ENCODE data around the gene CES3. TPM values are rescaled to one million over a fixed set of nuclear protein-coding genes. Genes with fewer than 3 reads are reported as not detected.

CES3 gene
- total and polyA plus RNA-seq, 2 donors (not counting 3 experiments of a cell fraction or from before 2014, with no cell fraction given), result 0.10 TPM; not detected in 1

DNA sequence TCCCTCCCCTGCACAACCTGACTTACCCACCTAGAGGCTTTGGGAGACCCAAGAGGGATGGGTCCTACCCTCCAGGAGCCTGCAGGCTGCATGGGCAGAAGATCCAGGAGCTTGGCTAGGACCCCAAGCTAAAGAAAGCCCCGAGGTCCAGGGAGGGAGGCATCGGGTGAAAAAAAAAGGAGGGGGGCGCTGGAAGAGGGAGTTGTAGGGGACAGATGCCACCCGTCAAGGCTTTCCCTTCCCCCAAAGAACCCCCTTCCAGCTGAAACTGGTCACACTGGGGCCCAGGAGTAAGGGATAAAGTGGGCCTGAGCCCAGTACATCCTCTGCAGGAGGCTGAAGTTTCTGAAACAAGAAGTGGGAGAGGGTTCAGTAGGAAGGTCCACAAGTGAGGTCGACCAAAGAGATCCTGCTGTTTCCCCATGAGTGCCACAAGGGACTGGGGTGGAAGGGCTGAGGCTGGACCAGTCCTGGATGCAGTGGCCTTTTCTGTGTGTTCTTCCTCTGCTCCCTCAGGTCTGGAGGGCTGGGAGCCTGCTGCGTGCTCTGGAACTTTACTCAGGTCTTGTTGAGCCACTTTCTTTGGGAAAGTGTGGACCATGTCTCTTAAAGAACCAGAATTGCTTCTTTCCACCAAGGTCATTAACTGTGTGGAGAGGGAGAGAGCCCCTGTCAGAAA is 53.7 kb downstream of the CES3 start:
- DNase-seq (ENCODE audit: low read depth, low spot score), result no peak
- H3K9me1 ChIP-seq (replicated peaks; ENCODE audit: control insufficient read depth, extremely low read depth, insufficient read depth, low read length), result no peaks in the 10 kb centered on the region
- no peak for FAIRE-seq
- H3K9me3 ChIP-seq (replicated peaks; ENCODE audit: control insufficient read depth, insufficient read depth, low read length), result no peaks in the 10 kb centered on the region
- H3K27me3 ChIP-seq (ENCODE audit: control insufficient read depth in 2 of 2, insufficient read depth in 2 of 2, low read length in 2 of 2), result no peaks in the 10 kb centered on the region
- no peaks in the 10 kb centered on the region for H4K20me1 ChIP-seq (replicated peaks; ENCODE audit: control insufficient read depth, extremely low read depth, insufficient read depth, low read length)
- ChIA-PET POLR2A (no interaction called here), CTCF (interaction anchor here (0.6 to 9.1 kb wide), 12 partner anchors 13 to 170 kb away, joined by 3 to 302 read pairs (median 10); partner anchors contain the start of genes B3GNT9, CES3, FBXL8 and TRADD)
- H3K9ac ChIP-seq (replicated peaks; ENCODE audit: extremely low read depth, insufficient read depth, low read length), result peak overlapping the region; percentile 38
- H3K36me3 ChIP-seq (ENCODE audit: control insufficient read depth in 2 of 2, extremely low read depth in 1 of 2, insufficient read depth in 2 of 2, low read length in 2 of 2), result no peaks in the 10 kb centered on the region
- no peak overlapping the region for H3K4me3 ChIP-seq (replicated peaks in 1 of 3; ENCODE audit: insufficient read depth in 1 of 3, low read depth in 1 of 3, low read length in 3 of 3)
- TF ChIP-seq FOS (IDR thresholded peaks at IDR 0.05; ENCODE audit: borderline replicate concordance, insufficient read depth, low read length) (no peak), JUN (IDR thresholded peaks at IDR 0.05; ENCODE audit: borderline replicate concordance, insufficient read depth, insufficient read length, low read depth) (no peak), POLR2A (IDR thresholded peaks at IDR 0.05; ENCODE audit: low read depth, low read length) (no peak), EZH2 (IDR thresholded peaks at IDR 0.05; ENCODE audit: borderline replicate concordance, low read depth, low read length, severe bottlenecking) (no peak), MYC (IDR thresholded peaks at IDR 0.05; ENCODE audit: low read depth, low read length) (no peak)
- peak overlapping the region; percentile 32 for H2AFZ ChIP-seq (ENCODE audit: low read depth, low read length)
- dilution Hi-C loops (cut with MboI; ENCODE audit: extremely low pct_ligation_motif_present, low sequenced_read_pairs) (no loop called here), intact Hi-C loops (cut with micrococcal nuclease) (loop anchor here (5.0 kb wide), 1 partner anchor 37 kb away; no protein-coding TSS in a partner anchor)
- no TSS peak for BruUV-seq (replicated peaks)
- H3K4me1 ChIP-seq (ENCODE audit: control insufficient read depth, extremely low read depth, insufficient read depth, low read length), result no peaks in the 10 kb centered on the region
- no peaks in the 10 kb centered on the region for H3K79me2 ChIP-seq (ENCODE audit: control insufficient read depth, insufficient read depth, low read length)
- no peak overlapping the region for H3K27ac ChIP-seq (ENCODE audit: insufficient read depth, low read depth, low read length)
- H3K4me2 ChIP-seq (ENCODE audit: insufficient read depth, low read length), result peak overlapping the region; percentile 37

DNA sequence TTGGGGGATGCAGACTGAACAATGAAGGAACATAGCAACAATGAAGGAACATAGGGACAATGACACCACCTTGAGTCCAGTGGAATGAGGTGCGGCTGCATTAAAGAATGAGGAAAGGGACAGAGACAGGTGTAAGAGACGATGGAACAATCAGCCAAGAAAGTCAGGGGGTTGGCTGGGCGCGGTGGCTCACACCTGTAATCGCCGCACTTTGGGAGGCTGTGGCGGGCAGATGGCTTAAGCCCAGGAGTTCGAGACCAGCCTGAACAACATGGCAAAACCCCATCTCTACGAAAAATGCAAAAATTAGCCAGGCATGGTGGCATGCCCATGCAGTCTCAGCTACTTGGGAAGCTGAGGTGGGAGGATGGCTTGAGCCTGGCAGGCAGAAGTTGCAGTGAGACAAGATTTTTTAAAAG is 54.3 kb downstream of the CES3 start:
- ChIA-PET CTCF (interaction anchor here (9.1 kb wide), 1 partner anchor 139 kb away, joined by 302 read pairs; the partner anchor contains the start of gene B3GNT9), POLR2A (no interaction called here)
- Histone ChIP-seq H3K4me1 (ENCODE audit: control insufficient read depth, extremely low read depth, insufficient read depth, low read length) (no peaks in the 10 kb centered on the region), H3K4me3 (replicated peaks in 1 of 3; ENCODE audit: insufficient read depth in 1 of 3, low read depth in 1 of 3, low read length in 3 of 3) (no peak overlapping the region), H4K20me1 (replicated peaks; ENCODE audit: control insufficient read depth, extremely low read depth, insufficient read depth, low read length) (no peaks in the 10 kb centered on the region), H3K9ac (replicated peaks; ENCODE audit: extremely low read depth, insufficient read depth, low read length) (no peak overlapping the region), H3K36me3 (ENCODE audit: control insufficient read depth in 2 of 2, extremely low read depth in 1 of 2, insufficient read depth in 2 of 2, low read length in 2 of 2) (no peaks in the 10 kb centered on the region), H3K79me2 (ENCODE audit: control insufficient read depth, insufficient read depth, low read length) (no peaks in the 10 kb centered on the region), H3K4me2 (ENCODE audit: insufficient read depth, low read length) (no peak overlapping the region), H3K9me3 (replicated peaks; ENCODE audit: control insufficient read depth, insufficient read depth, low read length) (no peaks in the 10 kb centered on the region), H2AFZ (ENCODE audit: low read depth, low read length) (no peak overlapping the region), H3K9me1 (replicated peaks; ENCODE audit: control insufficient read depth, extremely low read depth, insufficient read depth, low read length) (no peaks in the 10 kb centered on the region), H3K27me3 (ENCODE audit: control insufficient read depth in 2 of 2, insufficient read depth in 2 of 2, low read length in 2 of 2) (no peaks in the 10 kb centered on the region), H3K27ac (ENCODE audit: insufficient read depth, low read depth, low read length) (no peak overlapping the region)
- FAIRE-seq (no peak), DNase-seq (ENCODE audit: low read depth, low spot score) (no peak)
- no TSS peak for BruUV-seq (replicated peaks)
- dilution Hi-C loops (cut with MboI; ENCODE audit: extremely low pct_ligation_motif_present, low sequenced_read_pairs) (no loop called here), intact Hi-C loops (cut with micrococcal nuclease) (no loop called here)
- TF ChIP-seq, protein P1, sequence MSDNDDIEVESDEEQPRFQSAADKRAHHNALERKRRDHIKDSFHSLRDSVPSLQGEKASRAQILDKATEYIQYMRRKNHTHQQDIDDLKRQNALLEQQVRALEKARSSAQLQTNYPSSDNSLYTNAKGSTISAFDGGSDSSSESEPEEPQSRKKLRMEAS (IDR thresholded peaks at IDR 0.05; ENCODE audit: insufficient read depth, insufficient read length), result no peak
- TF ChIP-seq POLR2AphosphoS5 (IDR thresholded peaks at IDR 0.05; ENCODE audit: insufficient read depth, low read depth, low read length), result no peak
- no peak for TF ChIP-seq JUN (IDR thresholded peaks at IDR 0.05; ENCODE audit: borderline replicate concordance, insufficient read depth, insufficient read length, low read depth)
- TF ChIP-seq FOS (IDR thresholded peaks at IDR 0.05; ENCODE audit: borderline replicate concordance, insufficient read depth, low read length), result no peak
- TF ChIP-seq GATA2 (IDR thresholded peaks at IDR 0.05; ENCODE audit: insufficient read depth, insufficient read length, low read depth, low read length), result no peak
- TF ChIP-seq, protein P2, sequence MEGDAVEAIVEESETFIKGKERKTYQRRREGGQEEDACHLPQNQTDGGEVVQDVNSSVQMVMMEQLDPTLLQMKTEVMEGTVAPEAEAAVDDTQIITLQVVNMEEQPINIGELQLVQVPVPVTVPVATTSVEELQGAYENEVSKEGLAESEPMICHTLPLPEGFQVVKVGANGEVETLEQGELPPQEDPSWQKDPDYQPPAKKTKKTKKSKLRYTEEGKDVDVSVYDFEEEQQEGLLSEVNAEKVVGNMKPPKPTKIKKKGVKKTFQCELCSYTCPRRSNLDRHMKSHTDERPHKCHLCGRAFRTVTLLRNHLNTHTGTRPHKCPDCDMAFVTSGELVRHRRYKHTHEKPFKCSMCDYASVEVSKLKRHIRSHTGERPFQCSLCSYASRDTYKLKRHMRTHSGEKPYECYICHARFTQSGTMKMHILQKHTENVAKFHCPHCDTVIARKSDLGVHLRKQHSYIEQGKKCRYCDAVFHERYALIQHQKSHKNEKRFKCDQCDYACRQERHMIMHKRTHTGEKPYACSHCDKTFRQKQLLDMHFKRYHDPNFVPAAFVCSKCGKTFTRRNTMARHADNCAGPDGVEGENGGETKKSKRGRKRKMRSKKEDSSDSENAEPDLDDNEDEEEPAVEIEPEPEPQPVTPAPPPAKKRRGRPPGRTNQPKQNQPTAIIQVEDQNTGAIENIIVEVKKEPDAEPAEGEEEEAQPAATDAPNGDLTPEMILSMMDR (IDR thresholded peaks at IDR 0.05; ENCODE audit: extremely low read depth in 1 of 2, insufficient read depth in 1 of 2, low read depth in 1 of 2, low read length in 2 of 2), result no peak

Data from endothelial cell of umbilical vein (primary cell).